Effector memory CD8-positive, alpha-beta T cell (primary cell): ENCODE data around the gene PHF20.
"Not testable (repeated sequence)": the region's sequence is repeated elsewhere in the genome, so short reads cannot be mapped to it uniquely, and the experiment has no call there.

ENCODE experiments used
- ATAC-seq: fragments of 150-1000 bp; cut with Tn5 transposase; replicated peaks from 2 replicates; pipeline ENCODE4 v1.10.0; 2021; ENCODE audit warnings: mild to moderate bottlenecking, moderate library complexity
- DNase-seq, 3 experiments: peaks; one replicate each; pipeline ENCODE4 v3.0.0; 2021
- H3K27ac Mint-ChIP-seq, 2 donors: one replicate each; pipeline ENCODE4 v1.8.0; 2022; ENCODE audit warnings: mild to moderate bottlenecking in 2 of 2, mixed read lengths in 2 of 2, moderate library complexity in 2 of 2
- H3K27me3 Mint-ChIP-seq, 2 donors: one replicate each; pipeline ENCODE4 v1.8.0; 2022; ENCODE audit warnings: mixed read lengths in 2 of 2
- H3K36me3 Mint-ChIP-seq: one replicate; pipeline ENCODE4 v1.8.0; 2022; ENCODE audit warnings: mild to moderate bottlenecking, moderate library complexity, mixed read lengths; ENCODE audit not compliant: insufficient read depth
- H3K4me1 Mint-ChIP-seq, 2 donors: one replicate each; pipeline ENCODE4 v1.8.0; 2022; ENCODE audit warnings: low read depth in 2 of 2, mixed read lengths in 2 of 2
- H3K4me3 Mint-ChIP-seq, 2 donors: one replicate each; pipeline ENCODE4 v1.8.0; 2022; ENCODE audit warnings: mild to moderate bottlenecking in 2 of 2, mixed read lengths in 2 of 2, moderate library complexity in 2 of 2
- H3K9me3 Mint-ChIP-seq, 2 donors: one replicate each; pipeline ENCODE4 v1.8.0; 2022; ENCODE audit warnings: mixed read lengths in 2 of 2

Gene PHF20

DNA sequence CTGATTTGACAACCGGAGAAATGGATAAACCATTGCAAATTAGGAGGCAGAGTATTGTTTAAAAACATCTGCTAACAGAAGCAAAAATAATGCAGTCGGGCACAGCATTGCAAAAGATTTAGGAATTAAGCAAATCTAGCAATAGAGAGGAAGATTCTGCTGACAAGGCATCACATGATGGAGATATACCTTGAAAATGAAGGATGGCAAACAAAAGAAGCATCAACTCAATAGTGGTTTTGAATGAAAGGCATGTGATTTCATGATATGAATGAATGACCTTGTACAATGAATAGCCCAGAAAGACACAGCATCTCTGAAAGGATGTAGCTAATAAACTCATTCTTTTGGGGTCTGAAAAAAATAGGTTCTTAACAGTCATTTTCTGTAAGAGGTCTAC, 21.2 kb upstream of the PHF20 start:
- Mint-ChIP-seq H3K9me3 (no peaks in the 10 kb centered on the region), H3K4me1 (no peaks in the 10 kb centered on the region), H3K27ac (no peak overlapping the region), H3K36me3 (no peaks in the 10 kb centered on the region), H3K27me3 (no peaks in the 10 kb centered on the region), H3K4me3 (no peak overlapping the region)
- ATAC-seq (no peak), DNase-seq (no peak)

DNA sequence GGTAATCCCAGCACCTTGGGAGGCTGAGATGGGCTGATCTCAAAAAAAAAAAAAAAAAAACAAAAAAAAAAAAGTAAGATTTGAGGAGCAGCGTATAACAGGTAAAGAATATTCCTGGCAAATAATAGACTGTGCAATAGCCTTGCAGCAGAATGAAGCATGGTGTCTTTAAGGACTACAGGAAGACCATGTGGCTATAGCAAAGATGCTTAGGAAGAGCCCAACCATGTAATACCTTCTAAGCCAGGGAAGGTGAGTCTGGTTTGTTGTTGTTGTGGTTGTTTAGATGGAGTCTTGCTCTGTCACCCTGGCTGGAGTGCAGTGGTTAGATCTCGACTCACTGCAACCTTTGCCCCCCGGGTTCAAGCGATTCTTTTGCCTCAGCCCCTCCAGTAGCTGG, 15.4 kb upstream of the PHF20 start:
- no peaks in the 10 kb centered on the region for H3K9me3 Mint-ChIP-seq
- H3K27me3 Mint-ChIP-seq: no peaks in the 10 kb centered on the region
- ATAC-seq (no peak), DNase-seq (no peak)
- H3K4me1 Mint-ChIP-seq: no peaks in the 10 kb centered on the region
- no peak overlapping the region for H3K4me3 Mint-ChIP-seq
- no peaks in the 10 kb centered on the region for H3K36me3 Mint-ChIP-seq
- H3K27ac Mint-ChIP-seq: no peak overlapping the region

DNA sequence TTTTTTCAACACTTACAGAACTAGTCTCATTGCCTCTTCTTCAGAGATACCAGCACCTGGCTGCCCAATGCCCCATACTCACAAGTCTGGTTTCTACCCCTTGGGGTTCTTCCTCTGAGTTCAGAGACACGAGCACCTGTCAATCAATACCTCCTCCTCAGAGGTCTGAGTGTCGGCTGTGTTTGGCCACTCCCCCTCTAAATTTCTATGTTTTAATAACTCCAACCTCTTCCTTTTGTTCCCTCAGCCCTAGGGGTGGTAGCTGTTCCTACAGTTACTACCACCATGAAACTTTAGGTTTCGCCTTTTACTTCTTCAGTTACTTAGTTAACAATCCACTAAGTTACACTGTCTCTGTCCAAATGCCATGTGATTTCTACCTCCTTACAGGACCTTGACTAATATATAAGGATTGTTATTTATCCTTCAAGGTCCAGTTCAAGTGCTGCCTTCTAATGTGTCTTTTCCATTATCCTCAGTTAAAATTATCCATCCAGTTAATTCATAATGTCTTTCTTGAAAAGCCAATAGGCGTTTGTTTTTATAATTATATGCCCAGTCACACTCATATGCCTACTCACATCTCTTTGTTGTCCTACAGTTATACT, 14.6 kb upstream of the PHF20 start:
- no peaks in the 10 kb centered on the region for H3K36me3 Mint-ChIP-seq
- H3K9me3 Mint-ChIP-seq: no peaks in the 10 kb centered on the region
- no peak for DNase-seq
- H3K4me3 Mint-ChIP-seq: no peak overlapping the region
- H3K27ac Mint-ChIP-seq: peak overlapping the region in 1 of 2 donors; percentile 12
- H3K27me3 Mint-ChIP-seq: no peaks in the 10 kb centered on the region
- no peaks in the 10 kb centered on the region for H3K4me1 Mint-ChIP-seq
- no peak for ATAC-seq

DNA sequence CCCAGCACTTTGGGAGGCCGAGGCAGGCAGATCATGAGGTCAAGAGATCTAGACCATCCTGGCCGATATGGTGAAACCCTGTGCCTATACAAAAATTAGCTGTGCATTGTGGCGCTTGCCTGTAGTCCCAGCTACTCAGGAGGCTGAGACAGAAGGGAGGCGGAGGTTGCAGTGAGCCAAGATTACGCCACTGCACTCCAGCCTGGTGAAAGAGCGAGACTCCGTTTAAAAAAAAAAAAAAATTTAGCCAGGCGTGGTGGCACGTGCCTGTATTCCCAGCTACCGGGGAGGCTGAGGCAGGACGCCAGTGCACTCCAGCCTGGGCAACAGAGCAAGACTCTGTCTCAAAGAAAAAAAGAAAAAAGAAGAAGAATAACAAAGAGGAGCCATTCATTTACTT, 10.3 kb upstream of the PHF20 start:
- H3K9me3 Mint-ChIP-seq, DNase-seq, ATAC-seq, H3K4me3 Mint-ChIP-seq, H3K27me3 Mint-ChIP-seq, H3K36me3 Mint-ChIP-seq, H3K4me1 Mint-ChIP-seq: not testable (repeated sequence)
- H3K27ac Mint-ChIP-seq: peak overlapping the region; percentile 20 to 67

DNA sequence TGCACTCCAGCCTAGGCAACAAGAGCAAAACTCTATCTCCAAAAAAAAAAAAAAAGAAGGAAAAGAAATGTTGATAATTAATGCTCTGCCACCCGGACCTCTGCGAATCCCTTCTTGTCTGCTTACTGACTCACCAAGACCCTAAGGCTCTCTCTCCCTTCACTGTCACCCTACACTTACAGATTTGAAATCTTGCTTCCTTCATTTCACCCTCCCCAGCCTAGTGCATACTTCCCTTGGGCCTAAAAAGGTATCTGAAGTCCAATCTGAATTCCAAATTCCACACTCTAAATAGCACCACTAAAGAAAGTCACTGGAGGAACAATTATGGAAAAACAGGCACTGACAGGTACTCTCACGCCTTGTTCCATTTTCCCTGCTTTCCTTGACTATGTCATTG, 9.4 kb upstream of the PHF20 start:
- no peaks in the 10 kb centered on the region for H3K27me3 Mint-ChIP-seq
- peaks cover 8 to 11% of the 10 kb centered on the region in 2 donors for H3K4me1 Mint-ChIP-seq
- no peak overlapping the region for H3K4me3 Mint-ChIP-seq
- DNase-seq: no peak
- peaks cover 9% of the 10 kb centered on the region for H3K36me3 Mint-ChIP-seq
- peak overlapping the region in 1 of 2 donors; percentile 67 for H3K27ac Mint-ChIP-seq
- no peaks in the 10 kb centered on the region for H3K9me3 Mint-ChIP-seq
- ATAC-seq: no peak

DNA sequence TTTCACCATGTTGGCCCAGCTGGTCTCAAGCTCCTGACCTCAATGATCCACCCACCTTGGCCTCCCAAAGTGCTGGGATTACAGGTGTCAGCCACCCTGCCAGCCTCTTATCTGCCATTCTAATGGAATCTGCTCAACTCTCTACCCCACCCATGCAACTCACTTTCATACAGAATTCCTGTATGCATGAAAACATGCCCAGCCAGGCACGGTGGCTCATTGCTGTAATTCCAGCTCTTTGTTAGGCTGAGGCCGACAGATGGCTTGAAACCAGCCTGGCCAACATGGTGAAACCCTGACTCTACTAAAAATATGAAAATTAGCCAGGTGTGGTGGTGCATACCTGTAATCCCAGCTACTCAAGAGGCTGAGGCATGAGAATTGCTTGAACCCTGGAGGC, 6.9 kb upstream of the PHF20 start:
- DNase-seq, H3K4me3 Mint-ChIP-seq, ATAC-seq, H3K9me3 Mint-ChIP-seq, H3K27me3 Mint-ChIP-seq: not testable (repeated sequence)
- Mint-ChIP-seq H3K36me3 (peaks cover 18% of the 10 kb centered on the region), H3K27ac (peak overlapping the region in 1 of 2 donors; percentile 65), H3K4me1 (peaks cover 26 to 32% of the 10 kb centered on the region in 2 donors)

DNA sequence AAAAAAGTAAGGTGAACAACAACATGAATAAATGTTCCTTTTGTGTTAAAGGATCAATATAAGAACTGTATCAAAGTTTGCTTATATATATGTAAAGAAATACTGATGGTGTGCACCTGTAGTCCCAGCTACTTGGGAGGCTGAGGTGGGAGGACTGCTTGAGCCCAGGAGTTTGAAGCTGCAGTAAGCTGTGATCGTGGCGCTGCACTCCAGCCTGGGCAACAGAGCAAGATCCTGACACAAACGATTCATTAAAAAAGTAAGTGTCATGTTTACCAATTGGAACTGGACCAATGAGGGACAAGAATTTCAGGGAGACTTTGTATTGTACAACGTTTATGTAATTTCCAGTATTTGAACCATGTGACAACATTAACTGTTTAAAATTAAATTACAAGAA, 5.0 kb upstream of the PHF20 start:
- Mint-ChIP-seq H3K4me3 (no peak overlapping the region), H3K36me3 (peaks cover 22% of the 10 kb centered on the region), H3K27me3 (no peaks in the 10 kb centered on the region), H3K27ac (peak overlapping the region; percentile 98 to 100), H3K9me3 (no peaks in the 10 kb centered on the region), H3K4me1 (peaks cover 35 to 40% of the 10 kb centered on the region in 2 donors)
- DNase-seq (no peak), ATAC-seq (no peak)

DNA sequence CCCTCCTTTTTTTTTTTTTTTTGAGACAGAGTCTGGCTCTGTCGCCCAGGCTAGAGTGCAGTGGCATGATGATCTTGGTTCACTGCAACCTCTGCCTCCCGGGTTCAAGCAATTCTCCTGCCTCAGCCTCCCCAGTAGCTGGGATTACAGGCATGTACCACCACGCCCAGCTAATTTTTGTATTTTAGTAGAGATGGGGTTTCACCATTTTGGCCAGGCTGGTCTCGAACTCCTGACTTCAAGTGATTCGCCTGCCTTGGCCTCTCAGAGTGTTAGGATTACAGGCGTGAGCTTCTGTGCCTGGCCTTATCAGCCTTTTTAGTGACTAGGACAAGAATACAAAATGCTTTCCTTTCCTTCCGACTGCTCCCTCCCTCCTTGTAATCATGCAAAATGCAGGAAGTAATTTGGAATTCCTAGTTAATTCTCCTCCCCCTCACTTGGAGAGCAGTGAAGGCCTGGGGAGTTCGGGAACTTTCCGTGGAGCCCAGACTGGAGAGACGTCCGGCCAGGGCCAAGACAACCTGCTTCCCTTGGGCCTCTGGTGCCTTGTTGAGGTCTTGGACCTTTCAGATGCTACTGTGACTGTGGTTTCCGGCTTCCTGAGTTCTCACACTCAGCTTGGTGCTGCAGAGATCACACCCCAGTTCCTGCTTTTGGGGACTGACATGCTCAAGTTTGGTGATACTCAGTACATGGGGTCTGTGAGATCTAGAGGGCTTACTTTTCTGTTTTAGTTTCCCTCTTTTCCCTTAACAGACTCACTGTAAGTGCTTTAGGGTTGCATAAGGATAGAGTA, 3.9 kb upstream of the PHF20 start:
- H3K27ac Mint-ChIP-seq: peak overlapping the region; percentile 98 to 100
- DNase-seq (peak; percentile 66 to 68 (median 67)), ATAC-seq (peak; percentile 47)
- no peaks in the 10 kb centered on the region for H3K9me3 Mint-ChIP-seq
- H3K4me3 Mint-ChIP-seq: peak overlapping the region; percentile 82 to 85
- H3K4me1 Mint-ChIP-seq: peaks cover 39 to 43% of the 10 kb centered on the region in 2 donors
- H3K36me3 Mint-ChIP-seq: peaks cover 33% of the 10 kb centered on the region
- no peaks in the 10 kb centered on the region for H3K27me3 Mint-ChIP-seq

DNA sequence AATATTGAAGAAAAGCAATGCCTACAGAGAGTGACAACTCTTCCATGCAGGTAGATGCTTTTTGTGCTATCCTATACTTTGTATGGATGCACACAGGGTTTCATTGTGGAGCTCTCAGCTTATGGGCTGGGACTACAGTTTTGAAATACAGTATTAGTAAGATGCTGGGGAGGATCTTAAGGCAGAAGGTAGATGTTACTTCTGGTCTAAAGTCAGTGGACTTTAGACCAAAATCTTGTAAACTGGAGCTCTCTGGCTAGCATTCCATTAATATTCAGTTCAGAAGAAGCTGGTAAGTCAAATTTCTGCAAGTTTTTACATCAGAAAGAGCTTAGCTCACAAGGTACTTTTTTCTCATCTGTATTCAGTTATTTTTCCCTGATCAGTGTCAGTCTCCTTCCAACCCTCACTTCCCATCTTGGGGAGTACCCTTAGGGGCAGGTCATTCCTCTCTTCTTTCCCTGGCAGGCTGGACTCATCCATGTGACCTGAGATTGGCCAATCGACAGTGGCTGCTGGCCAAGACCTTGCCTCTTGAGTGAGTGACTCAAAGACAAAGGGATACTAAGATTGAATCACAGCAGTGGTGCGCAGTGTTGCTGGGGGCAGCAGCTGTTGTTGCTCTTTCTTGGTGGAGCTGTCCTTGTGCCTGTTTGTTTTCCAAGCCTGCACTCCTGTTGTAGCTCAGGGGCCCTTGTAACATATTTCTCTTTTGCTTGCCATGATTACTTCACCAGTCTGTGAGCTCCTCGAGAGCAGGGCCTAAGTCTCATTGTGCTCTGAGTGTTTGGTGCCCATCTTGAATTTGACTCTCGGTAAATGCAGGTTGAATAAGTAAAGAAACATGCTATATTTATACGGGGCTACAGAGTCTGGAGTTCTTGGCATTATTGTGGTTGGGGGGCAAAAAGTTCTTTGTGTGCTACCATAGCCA, 2.8 kb upstream of the PHF20 start:
- no peak for ATAC-seq
- peak in 2 of 3 experiments; percentile 5 to 15 for DNase-seq
- H3K4me3 Mint-ChIP-seq: peak overlapping the region; percentile 82 to 85
- peak overlapping the region; percentile 98 to 100 for H3K27ac Mint-ChIP-seq
- H3K9me3 Mint-ChIP-seq: no peaks in the 10 kb centered on the region
- H3K27me3 Mint-ChIP-seq: no peaks in the 10 kb centered on the region
- peaks cover 42% of the 10 kb centered on the region for H3K36me3 Mint-ChIP-seq
- H3K4me1 Mint-ChIP-seq: peaks cover 51 to 54% of the 10 kb centered on the region in 2 donors

DNA sequence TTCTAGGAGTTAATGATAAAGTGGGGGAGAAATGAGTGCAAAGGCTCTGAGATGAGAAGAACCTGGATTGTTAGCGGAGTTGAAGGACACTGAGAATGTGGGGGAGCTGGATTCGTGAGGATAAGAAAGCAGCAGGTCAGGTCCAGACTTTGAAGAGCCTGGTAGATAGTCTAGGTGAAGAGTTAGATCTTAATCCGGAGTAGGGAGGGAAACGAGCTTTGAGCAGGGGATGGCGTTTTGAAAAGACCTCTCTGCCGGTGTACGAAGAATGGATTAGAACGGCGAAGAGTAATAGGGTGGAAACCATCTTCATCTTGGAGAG, 487 bp upstream of the PHF20 start:
- peak overlapping the region; percentile 89 for H3K4me3 Mint-ChIP-seq
- DNase-seq: peak in 1 of 3 experiments; percentile 8
- peaks cover 52 to 62% of the 10 kb centered on the region in 2 donors for H3K4me1 Mint-ChIP-seq
- no peak for ATAC-seq
- H3K27me3 Mint-ChIP-seq: no peaks in the 10 kb centered on the region
- H3K9me3 Mint-ChIP-seq: no peaks in the 10 kb centered on the region
- H3K27ac Mint-ChIP-seq: peak overlapping the region; percentile 97 to 100
- peaks cover 56% of the 10 kb centered on the region for H3K36me3 Mint-ChIP-seq

DNA sequence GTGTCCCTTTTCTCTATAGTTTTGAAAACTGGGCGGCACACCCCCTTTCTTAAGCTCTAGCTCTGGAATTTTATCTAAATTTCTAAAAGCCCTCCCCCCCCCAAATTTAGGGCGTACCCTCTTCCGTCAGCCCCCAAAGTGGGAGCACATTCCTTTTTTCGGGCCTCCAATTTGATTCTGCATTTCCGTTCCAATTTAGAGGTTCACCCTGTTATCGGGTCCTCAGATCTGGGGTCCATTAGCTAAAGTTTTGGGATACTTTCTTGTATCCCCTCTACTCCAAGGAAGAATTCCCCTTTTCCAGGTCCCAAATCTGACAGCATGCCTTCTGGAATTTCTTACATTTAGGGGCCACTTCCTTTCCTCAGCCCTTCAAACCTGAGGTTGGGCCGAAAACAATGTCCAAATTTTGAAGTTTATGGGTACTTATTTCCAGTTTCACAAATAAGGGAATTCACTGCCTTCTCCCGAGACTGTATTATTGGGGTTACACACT, 796 bp downstream of the PHF20 start:
- ATAC-seq: no peak
- Mint-ChIP-seq H3K4me3 (peak overlapping the region; percentile 89), H3K9me3 (no peaks in the 10 kb centered on the region), H3K36me3 (peaks cover 54% of the 10 kb centered on the region), H3K27ac (peak overlapping the region; percentile 97 to 100), H3K4me1 (peaks cover 62 to 66% of the 10 kb centered on the region in 2 donors), H3K27me3 (no peaks in the 10 kb centered on the region)
- no peak for DNase-seq

DNA sequence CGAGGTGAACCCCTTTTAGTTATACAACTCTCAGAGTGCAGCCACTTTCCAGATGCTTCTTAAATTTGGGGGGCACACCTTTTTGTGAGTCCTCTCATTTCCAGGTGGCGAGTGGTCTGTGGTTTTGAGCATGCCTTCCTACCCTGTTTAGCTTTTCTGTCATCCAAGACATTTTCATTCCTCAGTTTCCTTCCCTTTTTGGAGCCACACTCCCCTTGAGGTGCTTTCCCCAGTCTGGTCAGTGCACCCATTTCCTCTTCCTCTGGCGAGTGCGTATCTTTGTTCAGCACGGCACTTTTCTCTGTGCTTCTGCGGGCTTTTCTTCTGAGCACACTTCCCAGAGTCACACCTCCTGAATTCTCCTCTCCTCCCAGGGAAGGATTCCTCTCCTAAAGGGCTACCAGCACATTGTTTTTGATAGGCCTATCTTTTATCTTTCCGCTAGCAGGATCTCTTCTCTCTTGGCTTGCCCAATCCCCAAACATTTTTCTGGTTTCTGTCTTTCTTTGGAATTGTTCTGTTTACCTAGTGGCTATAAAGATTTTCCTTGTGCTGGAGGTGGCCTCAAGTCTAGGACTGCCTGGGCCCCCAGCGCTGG, 1.4 kb downstream of the PHF20 start:
- no peaks in the 10 kb centered on the region for H3K27me3 Mint-ChIP-seq
- no peaks in the 10 kb centered on the region for H3K9me3 Mint-ChIP-seq
- peaks cover 56 to 59% of the 10 kb centered on the region in 2 donors for H3K4me1 Mint-ChIP-seq
- peak overlapping the region; percentile 89 for H3K4me3 Mint-ChIP-seq
- no peak for ATAC-seq
- peaks cover 49% of the 10 kb centered on the region for H3K36me3 Mint-ChIP-seq
- DNase-seq: peak; percentile 22 to 31 (median 24)
- H3K27ac Mint-ChIP-seq: peak overlapping the region; percentile 97 to 100

DNA sequence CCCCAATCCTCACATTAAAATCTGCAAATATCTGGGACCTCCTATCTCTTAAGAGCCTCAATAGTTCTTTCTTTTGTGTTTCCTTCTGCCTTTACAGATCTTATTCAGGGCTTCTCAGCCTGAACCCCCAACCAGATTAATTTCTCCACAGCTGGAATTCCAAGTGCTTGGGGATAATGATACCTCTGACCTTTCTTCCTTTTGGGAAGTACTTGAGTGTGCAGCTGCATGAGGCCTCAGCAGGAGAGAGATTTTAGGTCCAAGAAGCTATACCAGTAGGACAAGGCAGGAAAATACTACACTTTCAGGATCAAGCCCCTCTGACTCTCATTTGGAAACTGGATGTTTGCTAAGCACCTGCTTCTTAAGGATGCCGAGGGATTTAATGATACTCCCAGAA, 2.6 kb downstream of the PHF20 start:
- peaks cover 45 to 48% of the 10 kb centered on the region in 2 donors for H3K4me1 Mint-ChIP-seq
- peak overlapping the region; percentile 97 to 100 for H3K27ac Mint-ChIP-seq
- peaks cover 54% of the 10 kb centered on the region for H3K36me3 Mint-ChIP-seq
- no peaks in the 10 kb centered on the region for H3K9me3 Mint-ChIP-seq
- no peak for ATAC-seq
- DNase-seq: no peak
- H3K4me3 Mint-ChIP-seq: peak overlapping the region; percentile 89
- H3K27me3 Mint-ChIP-seq: no peaks in the 10 kb centered on the region
